Activated B cell treated with CpG ODN at 0.5 μM for 24 hours (primary cell): ENCODE data around the gene PXDC1. TPM values are rescaled to one million over a fixed set of nuclear protein-coding genes. Genes with fewer than 3 reads are reported as not detected.

ENCODE experiments used
- ATAC-seq: fragments of 200-7000 bp; cut with Tn5 transposase; one replicate; pipeline ENCODE4 v1.10.0; 2021; ENCODE audit warnings: low read depth, mild to moderate bottlenecking, moderate library complexity
- CTCF ChIA-PET: fragments of 350-600 bp; sonication (Branson Sonifier 250); formaldehyde crosslinking; loops from one replicate; lab custom pipeline; 2021; ENCODE audit warnings: antibody characterized with exemption; lab: Charles Lee
- POLR2A ChIA-PET: fragments of 350-600 bp; sonication (Branson Sonifier 250); formaldehyde crosslinking; loops from one replicate; lab custom pipeline; 2021; ENCODE audit warnings: antibody characterized with exemption; lab: Charles Lee
- DNase-seq: peaks from one replicate; pipeline ENCODE4 v3.0.0; 2022
- H3K27ac Mint-ChIP-seq: one replicate; pipeline ENCODE4 v1.8.0; 2020; ENCODE audit warnings: mixed read lengths
- H3K27me3 Mint-ChIP-seq: one replicate; pipeline ENCODE4 v1.8.0; 2021; ENCODE audit warnings: mixed read lengths
- H3K36me3 Mint-ChIP-seq: one replicate; pipeline ENCODE4 v1.8.0; 2021; ENCODE audit warnings: low read depth, mixed read lengths
- H3K4me1 Mint-ChIP-seq: one replicate; pipeline ENCODE4 v1.8.0; 2021; ENCODE audit warnings: mixed read lengths
- H3K4me3 Mint-ChIP-seq: one replicate; pipeline ENCODE4 v1.8.0; 2020; ENCODE audit warnings: mild to moderate bottlenecking, mixed read lengths
- H3K9me3 Mint-ChIP-seq: one replicate; pipeline ENCODE4 v1.8.0; 2020; ENCODE audit warnings: mixed read lengths
- intact Hi-C: fragments of 100-400 bp; cut with micrococcal nuclease; formaldehyde crosslinking; loops from one replicate; pipeline ENCODE4 v1.15.1; 2024
- total RNA-seq: library from RNA; stranded (reverse); gene quantifications from 2 replicates; pipeline ENCODE4 v1.2.3, GENCODE V29; 2022
- TF ChIP-seq, protein P1 (sequence below): fragments of 200-600 bp; IDR thresholded peaks from one replicate; pipeline ENCODE4 v1.8.0; 2022; ENCODE audit warnings: antibody characterized with exemption, mild to moderate bottlenecking

PXDC1 gene
- total RNA-seq, 1 donor from 2014 or later = 3.9 TPM

DNA sequence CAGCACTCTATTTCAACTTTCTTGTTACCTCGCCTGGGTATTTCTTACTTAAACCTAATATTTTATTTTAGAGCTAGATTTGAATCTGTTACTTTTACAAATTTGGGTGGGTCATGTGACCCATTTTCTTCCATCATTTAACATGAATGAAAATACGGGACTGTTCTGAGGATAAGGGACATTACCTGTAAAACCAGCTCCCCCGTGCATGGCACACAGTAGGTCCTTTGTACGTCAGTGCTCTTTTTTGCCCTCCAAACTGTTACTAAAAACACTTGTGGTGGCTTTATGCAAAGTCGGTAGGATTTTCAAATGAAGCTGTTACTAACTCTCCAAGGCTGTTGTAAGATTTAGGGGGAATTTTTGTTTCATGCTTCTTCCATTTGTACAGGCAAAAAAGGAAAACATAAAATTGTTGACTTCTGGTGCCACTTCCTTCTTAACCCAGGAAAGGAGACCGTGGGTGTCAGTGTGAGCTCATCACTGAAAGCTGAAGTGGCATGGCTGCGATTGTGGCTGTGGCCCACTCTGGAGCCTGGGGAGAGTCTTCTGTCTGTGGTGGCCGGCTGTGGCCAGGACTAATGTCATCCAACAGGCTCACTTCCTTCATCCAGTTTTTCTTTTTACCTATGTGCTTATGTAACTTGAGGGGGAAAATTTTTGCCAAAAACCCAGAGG lies 40.2 kb upstream of the PXDC1 start:
- Mint-ChIP-seq H3K36me3 (no peaks in the 10 kb centered on the region), H3K27ac (no peak overlapping the region), H3K4me3 (no peak overlapping the region), H3K4me1 (peaks cover 34% of the 10 kb centered on the region), H3K27me3 (no peaks in the 10 kb centered on the region), H3K9me3 (no peaks in the 10 kb centered on the region)
- ChIA-PET CTCF (interaction anchor here (1.1 kb wide), 1 partner anchor 57 kb away, joined by 3 read pairs; the partner anchor contains the start of gene FAM50B), POLR2A (interaction anchor here (1.3 to 1.5 kb wide), 2 partner anchors 57 to 58 kb away, joined by 4 to 5 read pairs; partner anchors contain the start of gene FAM50B)
- TF ChIP-seq, protein P1, sequence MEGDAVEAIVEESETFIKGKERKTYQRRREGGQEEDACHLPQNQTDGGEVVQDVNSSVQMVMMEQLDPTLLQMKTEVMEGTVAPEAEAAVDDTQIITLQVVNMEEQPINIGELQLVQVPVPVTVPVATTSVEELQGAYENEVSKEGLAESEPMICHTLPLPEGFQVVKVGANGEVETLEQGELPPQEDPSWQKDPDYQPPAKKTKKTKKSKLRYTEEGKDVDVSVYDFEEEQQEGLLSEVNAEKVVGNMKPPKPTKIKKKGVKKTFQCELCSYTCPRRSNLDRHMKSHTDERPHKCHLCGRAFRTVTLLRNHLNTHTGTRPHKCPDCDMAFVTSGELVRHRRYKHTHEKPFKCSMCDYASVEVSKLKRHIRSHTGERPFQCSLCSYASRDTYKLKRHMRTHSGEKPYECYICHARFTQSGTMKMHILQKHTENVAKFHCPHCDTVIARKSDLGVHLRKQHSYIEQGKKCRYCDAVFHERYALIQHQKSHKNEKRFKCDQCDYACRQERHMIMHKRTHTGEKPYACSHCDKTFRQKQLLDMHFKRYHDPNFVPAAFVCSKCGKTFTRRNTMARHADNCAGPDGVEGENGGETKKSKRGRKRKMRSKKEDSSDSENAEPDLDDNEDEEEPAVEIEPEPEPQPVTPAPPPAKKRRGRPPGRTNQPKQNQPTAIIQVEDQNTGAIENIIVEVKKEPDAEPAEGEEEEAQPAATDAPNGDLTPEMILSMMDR = no peak
- intact Hi-C loops = loop anchor here (2.0 kb wide), 1 partner anchor 19 kb away; no protein-coding TSS in a partner anchor
- no peak for DNase-seq
- ATAC-seq = no peak

GRCh38 chr6:3789896-3790558 lies 38.5 kb upstream of the PXDC1 start:
- Mint-ChIP-seq H3K9me3 (no peaks in the 10 kb centered on the region), H3K4me1 (peaks cover 34% of the 10 kb centered on the region), H3K27ac (no peak overlapping the region), H3K36me3 (no peaks in the 10 kb centered on the region), H3K4me3 (no peak overlapping the region), H3K27me3 (no peaks in the 10 kb centered on the region)
- intact Hi-C loops = loop anchor here (2.0 kb wide), 1 partner anchor 17 kb away; no protein-coding TSS in a partner anchor
- DNase-seq = no peak
- ChIA-PET POLR2A (interaction anchor here (0.6 to 0.7 kb wide), 3 partner anchors 14 to 1155 kb away, joined by 3 to 5 read pairs (median 4); no protein-coding TSS in a partner anchor), CTCF (no interaction called here)
- TF ChIP-seq, protein P1 = no peak
- ATAC-seq = no peak

- H3K36me3 Mint-ChIP-seq = no peaks in the 10 kb centered on the region
- DNase-seq (no peak), ATAC-seq (no peak)
- ChIA-PET POLR2A (no interaction called here), CTCF (no interaction called here)
- no peak overlapping the region for H3K4me3 Mint-ChIP-seq
- TF ChIP-seq, protein P1 = no peak
- intact Hi-C loops = no loop called here
- no peaks in the 10 kb centered on the region for H3K9me3 Mint-ChIP-seq
- H3K27me3 Mint-ChIP-seq = no peaks in the 10 kb centered on the region
- H3K4me1 Mint-ChIP-seq = peaks cover 30% of the 10 kb centered on the region
- no peak overlapping the region for H3K27ac Mint-ChIP-seq
These were observed 37.7 kb upstream of the PXDC1 start for GRCh38 chr6:3789018-3789895.

DNA sequence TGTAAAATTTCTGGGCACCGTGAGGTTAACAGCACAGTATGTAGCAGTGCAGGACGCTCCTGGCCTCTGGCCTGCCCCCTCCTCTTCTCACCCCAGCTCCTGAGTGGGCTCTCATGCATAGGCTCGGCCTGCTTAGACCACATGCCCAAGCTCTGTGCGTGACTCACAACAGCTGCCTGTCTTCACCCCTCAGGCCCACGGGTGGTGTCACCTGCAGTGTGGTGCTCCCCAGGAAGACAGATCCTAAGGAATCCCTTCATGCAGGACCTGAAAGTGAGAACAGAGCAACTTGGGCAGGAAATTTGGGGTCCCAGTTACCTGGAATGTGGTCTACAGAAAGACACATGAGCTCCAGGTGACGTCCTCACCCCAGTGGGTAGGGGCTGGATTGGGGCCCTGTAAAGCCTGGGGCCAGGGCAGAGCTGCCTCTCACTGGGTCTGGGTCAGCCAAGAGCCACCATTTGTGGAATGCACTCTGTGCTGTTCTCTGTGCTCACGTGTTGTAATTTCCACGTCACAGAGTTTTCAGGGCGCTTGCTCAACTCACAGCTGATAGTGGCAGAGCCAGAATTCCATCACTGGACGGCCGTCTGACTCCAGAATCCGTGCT lies 37.0 kb upstream of the PXDC1 start:
- intact Hi-C loops = no loop called here
- H3K4me1 Mint-ChIP-seq = peaks cover 23% of the 10 kb centered on the region
- H3K27ac Mint-ChIP-seq = no peak overlapping the region
- ATAC-seq (no peak), DNase-seq (no peak)
- no peak overlapping the region for H3K4me3 Mint-ChIP-seq
- TF ChIP-seq, protein P1 = no peak
- no peaks in the 10 kb centered on the region for H3K36me3 Mint-ChIP-seq
- no peaks in the 10 kb centered on the region for H3K27me3 Mint-ChIP-seq
- POLR2A ChIA-PET = no interaction called here
- H3K9me3 Mint-ChIP-seq = no peaks in the 10 kb centered on the region
- CTCF ChIA-PET = no interaction called here
